Occipital lobe (tissue), 2 donors: Measurements from ENCODE around the gene MARCHF3. TPM values are rescaled to one million over a fixed set of nuclear protein-coding genes. Genes with fewer than 3 reads are reported as not detected.

Experiments
- DNase-seq: peaks from one replicate; lab custom pipeline; 2025; lab: John Stamatoyannopoulos, UW
- total RNA-seq: library from RNA; depleted of rRNA; stranded (reverse); fragments of >200 nt; gene quantifications from one replicate; pipeline ENCODE4 v1.2.3, GENCODE V29; 2014

Gene MARCHF3
- total RNA-seq, 1 donor from 2014 or later, result 13.3 TPM

DNA sequence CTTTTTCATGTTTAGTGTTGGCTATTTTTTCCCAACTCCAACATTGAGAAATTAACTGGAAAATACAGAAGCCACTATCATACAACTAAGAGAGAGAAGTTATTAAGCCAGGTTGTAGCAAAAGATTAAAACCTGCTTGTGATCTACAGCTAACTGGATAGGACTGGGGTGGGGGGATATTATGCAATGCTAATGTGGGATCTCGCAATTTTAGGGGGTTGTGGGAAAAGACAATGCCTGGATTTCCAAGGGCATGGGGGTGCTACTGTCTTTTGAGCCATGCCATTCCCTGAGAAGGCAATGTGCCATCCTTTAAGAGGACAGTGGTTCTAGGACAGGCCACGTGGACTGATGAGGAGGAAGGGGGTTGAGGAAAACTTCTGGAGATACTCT, 46.5 kb downstream of the MARCHF3 start:
- no peak for DNase-seq

GRCh38 chr5:126982926-126983873, 47.2 kb downstream of the MARCHF3 start:
- no peak for DNase-seq

GRCh38 chr5:126982202-126982601, 48.2 kb downstream of the MARCHF3 start:
- no peak for DNase-seq

- no peak for DNase-seq
Observed at GRCh38 chr5:126981701-126982100, 48.7 kb downstream of the MARCHF3 start.

- DNase-seq, result no peak
Observed at GRCh38 chr5:126981222-126981621, 49.1 kb downstream of the MARCHF3 start.

- DNase-seq, result no peak
Observed at GRCh38 chr5:126978258-126978657, 52.1 kb downstream of the MARCHF3 start.

- no peak for DNase-seq
Observed at GRCh38 chr5:126976520-126977172, 53.7 kb downstream of the MARCHF3 start.

DNA sequence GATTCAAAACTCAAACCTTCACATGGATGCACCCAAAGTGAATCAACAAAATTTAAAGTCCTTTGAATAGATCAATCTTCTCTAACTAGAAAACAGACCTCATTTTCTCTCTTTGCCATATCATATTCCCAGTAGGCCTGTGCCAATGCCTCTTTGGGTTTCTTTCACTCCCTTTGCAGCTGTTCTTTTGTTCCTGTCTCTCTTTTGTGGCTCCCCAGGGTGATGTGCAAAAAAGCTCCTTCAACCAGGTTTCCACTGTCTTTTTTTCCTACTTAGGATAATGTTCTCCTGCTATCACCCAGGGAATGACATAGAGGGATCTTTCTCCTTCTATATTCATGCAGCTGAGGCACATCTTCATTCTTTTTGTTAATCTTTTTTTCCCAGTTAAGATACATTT, 54.6 kb downstream of the MARCHF3 start:
- no peak for DNase-seq

- DNase-seq, result no peak
Observed at GRCh38 chr5:126973193-126973592, 57.2 kb downstream of the MARCHF3 start.

DNA sequence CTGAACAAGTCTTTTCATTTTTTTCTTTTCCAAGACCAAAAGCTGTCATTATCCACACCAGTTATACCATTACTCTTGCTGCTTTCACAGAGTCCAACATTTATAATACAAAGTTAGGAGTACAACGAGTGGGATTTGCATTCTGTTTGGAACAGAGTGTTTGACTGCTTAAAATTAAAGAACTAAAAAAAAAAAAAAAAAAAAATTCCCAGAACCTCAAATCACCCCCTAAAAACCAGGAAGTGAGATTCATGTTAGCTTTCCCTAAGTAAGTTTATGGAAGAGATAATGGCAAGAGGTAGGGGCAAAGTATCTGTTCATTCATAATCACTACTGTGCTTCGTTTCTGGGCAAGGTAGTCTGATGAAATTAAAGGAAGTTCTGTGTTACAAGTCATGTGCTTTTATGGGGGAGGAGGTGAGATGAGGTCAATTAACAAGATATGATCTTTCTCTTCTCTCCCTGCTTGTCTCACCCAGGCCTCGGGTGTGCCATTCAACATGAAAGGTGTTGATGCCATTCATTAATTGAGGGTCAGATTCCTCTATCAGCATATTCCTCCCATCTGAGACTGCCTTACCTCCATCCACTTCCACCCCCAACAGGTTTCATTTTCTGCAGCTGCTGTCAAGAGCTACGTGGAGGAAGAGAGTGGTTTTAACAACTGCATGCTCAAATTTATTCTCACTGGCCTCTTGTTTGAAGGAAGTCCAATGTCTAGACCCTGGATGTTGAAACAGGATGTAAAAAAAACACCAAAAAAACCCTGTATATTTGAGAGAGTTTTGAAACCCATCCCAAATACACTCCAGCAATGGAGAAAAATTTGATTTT, 58.1 kb downstream of the MARCHF3 start:
- no peak for DNase-seq

DNA sequence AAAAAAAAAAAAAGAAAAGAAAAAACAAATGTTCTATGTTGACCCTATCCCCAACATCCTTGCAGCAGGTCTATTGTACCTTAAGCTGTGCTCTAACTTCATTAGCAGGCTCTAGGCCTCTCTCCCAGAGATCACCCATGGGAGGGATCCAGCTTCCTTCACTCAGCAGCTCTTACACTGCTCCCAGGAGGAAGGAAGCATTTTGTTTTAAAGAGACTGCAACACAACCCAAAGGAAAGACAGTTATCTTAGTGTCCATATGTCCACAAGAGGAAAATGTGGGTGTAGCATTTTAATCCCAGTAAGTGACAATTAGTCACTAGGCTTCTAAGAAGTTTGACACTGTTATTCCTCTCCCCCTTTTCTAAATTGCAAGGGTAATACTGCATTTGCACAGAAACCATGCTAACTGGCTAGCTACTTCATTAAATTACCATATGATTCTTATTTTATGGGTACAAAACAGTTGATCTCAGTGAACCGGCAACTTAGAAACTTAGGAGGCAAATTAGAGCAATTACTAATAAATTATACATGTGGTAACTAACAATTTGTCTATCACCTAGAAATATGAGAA, 58.8 kb downstream of the MARCHF3 start:
- DNase-seq, result no peak

- no peak for DNase-seq
Observed at GRCh38 chr5:126970517-126971017, 59.8 kb downstream of the MARCHF3 start.

DNA sequence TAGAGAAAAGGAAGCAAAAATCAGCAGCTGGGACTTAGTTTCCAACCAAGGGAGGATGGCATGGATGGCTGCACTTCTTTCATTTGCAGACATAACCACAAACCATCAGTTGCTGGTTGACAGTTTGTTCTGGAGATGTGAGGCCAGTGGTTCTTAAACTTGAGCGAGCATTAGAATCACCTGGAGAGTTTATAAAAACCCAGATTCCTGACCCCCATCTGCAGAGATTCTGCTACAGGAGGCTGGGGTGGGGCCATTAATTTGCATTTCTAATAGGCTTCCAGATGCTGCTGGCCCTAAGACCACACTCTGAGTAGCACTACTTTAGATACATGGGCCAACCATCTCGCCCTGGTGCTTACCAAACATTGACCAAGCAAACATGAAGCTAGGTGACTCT, 60.8 kb downstream of the MARCHF3 start:
- DNase-seq, result no peak

- DNase-seq, result no peak
Observed at GRCh38 chr5:126967808-126968466, 62.4 kb downstream of the MARCHF3 start.

DNA sequence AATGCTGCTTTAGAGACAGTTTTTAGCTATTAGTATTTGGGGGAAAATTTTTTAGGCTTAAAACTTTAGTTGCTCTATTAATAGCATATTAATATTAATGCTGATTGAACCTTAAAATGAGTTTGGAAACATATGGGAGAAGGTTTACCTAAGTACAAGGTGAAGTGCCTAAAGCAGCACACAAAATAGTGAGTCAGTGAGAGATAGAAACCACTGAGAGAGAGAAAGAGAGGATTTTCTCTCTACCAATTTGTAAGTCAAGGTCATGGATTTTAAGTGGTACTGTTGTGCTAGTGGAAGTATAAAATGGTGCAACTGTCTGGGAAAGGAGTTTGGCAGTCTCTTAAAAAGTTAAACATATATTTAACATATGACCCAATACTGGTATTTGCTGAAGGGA, 64.9 kb downstream of the MARCHF3 start:
- DNase-seq, result no peak

- DNase-seq, result no peak
Observed at GRCh38 chr5:126965061-126965475, 65.3 kb downstream of the MARCHF3 start.

- DNase-seq, result no peak
Observed at GRCh38 chr5:126963822-126964375, 66.5 kb downstream of the MARCHF3 start.

- DNase-seq, result no peak
Observed at GRCh38 chr5:126961702-126962101, 68.7 kb downstream of the MARCHF3 start.

- no peak for DNase-seq
Observed at GRCh38 chr5:126961128-126961527, 69.2 kb downstream of the MARCHF3 start.

- no peak for DNase-seq
Observed at GRCh38 chr5:126959188-126959587, 71.2 kb downstream of the MARCHF3 start.
